HepG2 (cell line): ENCODE results near the gene FAAP20. TPM values are rescaled to one million over a fixed set of nuclear protein-coding genes. Genes with fewer than 3 reads are reported as not detected.

Experiments
- BHLHE40 ChIP-seq: IDR thresholded peaks from 2 replicates; pipeline ENCODE4 v1.6.1; 2011; ENCODE audit warnings: low read length, improper control_type of control experiment
- CENPT ChIP-seq: sonication (generic); formaldehyde crosslinking; IDR thresholded peaks from 2 replicates; pipeline ENCODE4 v1.8.0; 2022; ENCODE audit warnings: low read depth, mild to moderate bottlenecking, moderate library complexity, missing genetic modification reagents
- E2F2 ChIP-seq: sonication (generic); formaldehyde crosslinking; IDR thresholded peaks from 2 replicates; pipeline ENCODE4 v1.4.0; 2020; ENCODE audit warnings: missing genetic modification reagents, borderline replicate concordance
- FOXJ3 ChIP-seq: sonication (generic); formaldehyde crosslinking; IDR thresholded peaks from 2 replicates; pipeline ENCODE4 v1.4.0; 2020; ENCODE audit warnings: missing genetic modification reagents, mild to moderate bottlenecking, borderline replicate concordance
- FOXK2 ChIP-seq: fragments of 450-650 bp; IDR thresholded peaks from 2 replicates; pipeline ENCODE4 v1.6.1; 2016
- GRHL1 ChIP-seq: sonication (generic); formaldehyde crosslinking; conservative IDR thresholded peaks from 2 replicates; pipeline ENCODE4 v1.8.0; 2022; ENCODE audit warnings: missing genetic modification reagents
- HNRNPL ChIP-seq: fragments of 200-400 bp; formaldehyde crosslinking; IDR thresholded peaks from 2 replicates; pipeline ENCODE4 v1.6.1; 2017; ENCODE audit warnings: mild to moderate bottlenecking, low read depth, low read length
- KDM4B ChIP-seq: sonication (generic); formaldehyde crosslinking; IDR thresholded peaks from 2 replicates; pipeline ENCODE4 v1.4.0; 2020; ENCODE audit warnings: missing genetic modification reagents
- KDM6A ChIP-seq: IDR thresholded peaks from 2 replicates; pipeline ENCODE4 v1.6.1; 2016; ENCODE audit warnings: low read depth
- MAX ChIP-seq: IDR thresholded peaks from 2 replicates; pipeline ENCODE4 v1.6.1; 2012; ENCODE audit warnings: inconsistent platforms
- MYC ChIP-seq: sonication (generic); formaldehyde crosslinking; IDR thresholded peaks from 2 replicates; pipeline ENCODE4 v1.9.0; 2021; ENCODE audit warnings: missing genetic modification reagents, borderline replicate concordance
- NFE2 ChIP-seq: sonication (generic); formaldehyde crosslinking; IDR thresholded peaks from 2 replicates; pipeline ENCODE4 v1.4.0; 2020; ENCODE audit warnings: missing genetic modification reagents
- RXRA ChIP-seq: sonication (generic); formaldehyde crosslinking; IDR thresholded peaks from 2 replicates; pipeline ENCODE4 v1.5.1; 2020; ENCODE audit warnings: missing genetic modification reagents
- ZNF20 ChIP-seq: sonication (generic); formaldehyde crosslinking; IDR thresholded peaks from 2 replicates; pipeline ENCODE4 v1.4.0; 2020; ENCODE audit warnings: mild to moderate bottlenecking, moderate library complexity, missing genetic modification reagents
- ZNF274 ChIP-seq: sonication (generic); formaldehyde crosslinking; IDR thresholded peaks from 2 replicates; pipeline ENCODE4 v1.5.1; 2020; ENCODE audit warnings: mild to moderate bottlenecking, missing genetic modification reagents
- ZNF326 ChIP-seq: sonication (generic); formaldehyde crosslinking; IDR thresholded peaks from 2 replicates; pipeline ENCODE4 v1.4.0; 2020; ENCODE audit warnings: missing genetic modification reagents, borderline replicate concordance
- ZNF33A ChIP-seq: sonication (generic); formaldehyde crosslinking; IDR thresholded peaks from 2 replicates; pipeline ENCODE4 v1.5.1; 2020; ENCODE audit warnings: missing genetic modification reagents, mild to moderate bottlenecking, moderate library complexity, borderline replicate concordance
- ZNF414 ChIP-seq: sonication (generic); formaldehyde crosslinking; IDR thresholded peaks from 2 replicates; pipeline ENCODE4 v1.5.0; 2020; ENCODE audit warnings: missing genetic modification reagents
- ZNF460 ChIP-seq: sonication (generic); formaldehyde crosslinking; IDR thresholded peaks from 2 replicates; pipeline ENCODE4 v1.5.1; 2020; ENCODE audit warnings: missing genetic modification reagents, mild to moderate bottlenecking, borderline replicate concordance
- ZNF547 ChIP-seq: sonication (generic); formaldehyde crosslinking; IDR thresholded peaks from 2 replicates; pipeline ENCODE4 v1.5.1; 2020; ENCODE audit warnings: mild to moderate bottlenecking, missing genetic modification reagents
- ZNF576 ChIP-seq: sonication (generic); formaldehyde crosslinking; IDR thresholded peaks from 2 replicates; pipeline ENCODE4 v1.4.0; 2020; ENCODE audit warnings: mild to moderate bottlenecking, missing genetic modification reagents
- ZNF713 ChIP-seq: sonication (generic); formaldehyde crosslinking; IDR thresholded peaks from 2 replicates; pipeline ENCODE4 v1.4.0; 2020; ENCODE audit warnings: mild to moderate bottlenecking, missing genetic modification reagents
- ZNF780A ChIP-seq: sonication (generic); formaldehyde crosslinking; IDR thresholded peaks from 2 replicates; pipeline ENCODE4 v1.8.0; 2022; ENCODE audit warnings: mild to moderate bottlenecking, missing genetic modification reagents, moderate library complexity
- ZNF800 ChIP-seq: sonication (generic); formaldehyde crosslinking; IDR thresholded peaks from 2 replicates; pipeline ENCODE4 v1.4.0; 2020; ENCODE audit warnings: missing genetic modification reagents
- polyA plus RNA-seq, 8 experiments: library from polyadenylated mRNA; depleted of rRNA in 3 of 8; stranded (reverse) in 7 of 8; unstranded in 1 of 8; fragments of >200 nt; fragmentation: Illumina TruSeq in 4 of 8; extraction: Trizol in 4 of 8; gene quantifications; 2 replicates each; pipeline versions ENCODE4 v1.2.1 to v1.2.3, GENCODE V29; 2011 to 2016; ENCODE audit warnings: low read depth in 4 of 8, missing spikeins in 1 of 8, mixed read lengths in 1 of 8; ENCODE audit not compliant: insufficient read depth in 1 of 8
- total RNA-seq, 5 experiments: library from RNA; depleted of rRNA; stranded (reverse); fragments of >200 nt; fragmentation: Illumina TruSeq; extraction: Trizol; gene quantifications; 2 replicates each; pipeline ENCODE4 v1.2.3, GENCODE V29; 2016; ENCODE audit warnings: low read depth in 1 of 5

Gene FAAP20
- total and polyA plus RNA-seq, 2 of the 13 experiments (the other 11 are each of a cell fraction or from before 2014, with no cell fraction given) = 9.6 to 10.8 TPM

GRCh38 chr1:2215329-2215728 lies 20.8 kb upstream of the FAAP20 start (continued):
- TF ChIP-seq ZNF800 (CRISPR knock-in tag) = no peak
- no peak for TF ChIP-seq ZNF713 (CRISPR knock-in tag)
- TF ChIP-seq NFE2 (CRISPR knock-in tag) = no peak
- TF ChIP-seq FOXK2 = no peak
- TF ChIP-seq MAX = peak; percentile 44; the same call in 1 of the 2 replicates
- no peak for TF ChIP-seq GRHL1 (CRISPR knock-in tag)
- no peak for TF ChIP-seq ZNF274 (CRISPR knock-in tag)
- TF ChIP-seq CENPT (CRISPR knock-in tag) = peak; percentile 72; the same call in 1 of the 2 replicates
- 0 out of 2 replicates have a peak, but pooled peaks have one; percentile 48 for TF ChIP-seq ZNF326 (CRISPR knock-in tag)
- no peak for TF ChIP-seq ZNF33A (CRISPR knock-in tag)
- TF ChIP-seq KDM4B (CRISPR knock-in tag) = no peak
- TF ChIP-seq ZNF576 (CRISPR knock-in tag) = no peak
- no peak for TF ChIP-seq ZNF460 (CRISPR knock-in tag)
- no peak for TF ChIP-seq HNRNPL
- no peak for TF ChIP-seq E2F2
- TF ChIP-seq KDM6A = no peak
- TF ChIP-seq BHLHE40 = no peak
- TF ChIP-seq ZNF547 (CRISPR knock-in tag) = 0 out of 2 replicates have a peak, but pooled peaks have one; percentile 42
- TF ChIP-seq ZNF20 (CRISPR knock-in tag) = no peak
- TF ChIP-seq ZNF414 (CRISPR knock-in tag) = no peak
- TF ChIP-seq RXRA = 0 out of 2 replicates have a peak, but pooled peaks have one; percentile 42
- peak; percentile 45; the same call in 1 of the 2 replicates for TF ChIP-seq MYC
- no peak for TF ChIP-seq ZNF780A (CRISPR knock-in tag)
- TF ChIP-seq FOXJ3 (CRISPR knock-in tag) = no peak
